HepG2 (cell line): ENCODE data around the gene LITAFD. TPM values are rescaled to one million over a fixed set of nuclear protein-coding genes. Genes with fewer than 3 reads are reported as not detected.

Experiments
- ATAD3A ChIP-seq: sonication (generic); formaldehyde crosslinking; IDR thresholded peaks from 2 replicates; pipeline ENCODE4 v1.4.0; 2020; ENCODE audit warnings: missing genetic modification reagents
- ATF1 ChIP-seq: IDR thresholded peaks from 2 replicates; pipeline ENCODE4 v1.6.1; 2016; ENCODE audit warnings: mild to moderate bottlenecking, control low read depth
- FOXJ3 ChIP-seq: sonication (generic); formaldehyde crosslinking; IDR thresholded peaks from 2 replicates; pipeline ENCODE4 v1.4.0; 2020; ENCODE audit warnings: missing genetic modification reagents, mild to moderate bottlenecking, borderline replicate concordance
- HNRNPLL ChIP-seq: fragments of 200-400 bp; formaldehyde crosslinking; IDR thresholded peaks from 2 replicates; pipeline ENCODE4 v1.6.1; 2017; ENCODE audit warnings: mild to moderate bottlenecking, low read depth, low read length; ENCODE audit not compliant: poor library complexity, severe bottlenecking
- ISL2 ChIP-seq: sonication (generic); formaldehyde crosslinking; IDR thresholded peaks from 2 replicates; pipeline ENCODE4 v1.5.0; 2020; ENCODE audit warnings: missing genetic modification reagents
- MEF2D ChIP-seq: sonication (generic); formaldehyde crosslinking; IDR thresholded peaks from 2 replicates; pipeline ENCODE4 v1.5.1; 2020; ENCODE audit warnings: mild to moderate bottlenecking, missing genetic modification reagents
- MYNN ChIP-seq: sonication (generic); formaldehyde crosslinking; IDR thresholded peaks from 2 replicates; pipeline ENCODE4 v1.4.0; 2020; ENCODE audit warnings: mild to moderate bottlenecking, low read depth, missing genetic modification reagents
- NONO ChIP-seq, 2 experiments: fragments of 450-650 bp in 1 of 2; sonication (generic) in 1 of 2; formaldehyde crosslinking in 1 of 2; IDR thresholded peaks in 1 of 2; conservative IDR thresholded peaks in 1 of 2; 2 replicates each; pipeline versions ENCODE4 v1.6.1 to v1.8.0; 2017 to 2022; ENCODE audit warnings: mild to moderate bottlenecking in 1 of 2, missing genetic modification reagents in 1 of 2, moderate library complexity in 1 of 2
- PPARG ChIP-seq: conservative IDR thresholded peaks from 2 replicates; pipeline ENCODE4 v1.6.1; 2016; ENCODE audit warnings: missing biosample characterization, missing genetic modification reagents
- PRPF4 ChIP-seq: fragments of 200-400 bp; formaldehyde crosslinking; IDR thresholded peaks from 2 replicates; pipeline ENCODE4 v1.6.1; 2016; ENCODE audit warnings: low read length, low read depth; ENCODE audit not compliant: poor library complexity, severe bottlenecking
- RBAK ChIP-seq: sonication (generic); formaldehyde crosslinking; IDR thresholded peaks from 2 replicates; pipeline ENCODE4 v1.5.1; 2020; ENCODE audit warnings: mild to moderate bottlenecking, missing genetic modification reagents
- SRSF1 ChIP-seq: fragments of 200-400 bp; formaldehyde crosslinking; optimal IDR thresholded peaks from 2 replicates; pipeline ENCODE3; 2017; ENCODE audit warnings: mild to moderate bottlenecking, low read depth, low read length, moderate library complexity
- SRSF9 ChIP-seq: fragments of 200-400 bp; formaldehyde crosslinking; IDR thresholded peaks from 2 replicates; pipeline ENCODE4 v1.6.1; 2018; ENCODE audit warnings: borderline replicate concordance, mild to moderate bottlenecking, low read depth, low read length; ENCODE audit not compliant: insufficient read depth, poor library complexity, severe bottlenecking
- ZFAT ChIP-seq: sonication (generic); formaldehyde crosslinking; conservative IDR thresholded peaks from 2 replicates; pipeline ENCODE4 v1.8.1; 2023; ENCODE audit warnings: missing genetic modification reagents, inconsistent platforms
- ZNF101 ChIP-seq: sonication (generic); formaldehyde crosslinking; IDR thresholded peaks from 2 replicates; pipeline ENCODE4 v1.4.0; 2020; ENCODE audit warnings: mild to moderate bottlenecking, low read depth, missing genetic modification reagents, borderline replicate concordance
- ZNF12 ChIP-seq: sonication (generic); formaldehyde crosslinking; IDR thresholded peaks from 2 replicates; pipeline ENCODE4 v1.5.0; 2020; ENCODE audit warnings: missing genetic modification reagents
- ZNF83 ChIP-seq: sonication (generic); formaldehyde crosslinking; IDR thresholded peaks from 2 replicates; pipeline ENCODE4 v1.4.0; 2020; ENCODE audit warnings: missing genetic modification reagents, mild to moderate bottlenecking, borderline replicate concordance
- polyA plus RNA-seq, 8 experiments: library from polyadenylated mRNA; depleted of rRNA in 3 of 8; stranded (reverse) in 7 of 8; unstranded in 1 of 8; fragments of >200 nt; fragmentation: Illumina TruSeq in 4 of 8; extraction: Trizol in 4 of 8; gene quantifications; 2 replicates each; pipeline versions ENCODE4 v1.2.1 to v1.2.3, GENCODE V29; 2011 to 2016; ENCODE audit warnings: low read depth in 4 of 8, missing spikeins in 1 of 8, mixed read lengths in 1 of 8; ENCODE audit not compliant: insufficient read depth in 1 of 8
- total RNA-seq, 5 experiments: library from RNA; depleted of rRNA; stranded (reverse); fragments of >200 nt; fragmentation: Illumina TruSeq; extraction: Trizol; gene quantifications; 2 replicates each; pipeline ENCODE4 v1.2.3, GENCODE V29; 2016; ENCODE audit warnings: low read depth in 1 of 5
- TF ChIP-seq, protein P1 (sequence below): sonication (generic); formaldehyde crosslinking; IDR thresholded peaks from 2 replicates; pipeline ENCODE4 v1.4.0; 2020; ENCODE audit warnings: missing genetic modification reagents
- TF ChIP-seq, protein P2 (sequence below): sonication (generic); formaldehyde crosslinking; IDR thresholded peaks from 2 replicates; pipeline ENCODE4 v1.8.0; 2022; ENCODE audit warnings: missing genetic modification reagents, mild to moderate bottlenecking, inconsistent platforms, borderline replicate concordance
- TF ChIP-seq, protein P3 (sequence below): sonication (generic); formaldehyde crosslinking; IDR thresholded peaks from 2 replicates; pipeline ENCODE4 v1.8.0; 2022; ENCODE audit warnings: mild to moderate bottlenecking, missing genetic modification reagents, moderate library complexity
- TF ChIP-seq, protein P4 (sequence below): sonication (generic); formaldehyde crosslinking; IDR thresholded peaks from 2 replicates; pipeline ENCODE4 v1.4.0; 2020; ENCODE audit warnings: missing genetic modification reagents; ENCODE audit errors: not compliant biosample characterization
- TF ChIP-seq, protein P5 (sequence below): IDR thresholded peaks from 2 replicates; pipeline ENCODE4 v1.6.1; 2016

The LITAFD gene
- total and polyA plus RNA-seq, 2 of the 13 experiments (the other 11 are each of a cell fraction or from before 2014, with no cell fraction given), result not detected

DNA sequence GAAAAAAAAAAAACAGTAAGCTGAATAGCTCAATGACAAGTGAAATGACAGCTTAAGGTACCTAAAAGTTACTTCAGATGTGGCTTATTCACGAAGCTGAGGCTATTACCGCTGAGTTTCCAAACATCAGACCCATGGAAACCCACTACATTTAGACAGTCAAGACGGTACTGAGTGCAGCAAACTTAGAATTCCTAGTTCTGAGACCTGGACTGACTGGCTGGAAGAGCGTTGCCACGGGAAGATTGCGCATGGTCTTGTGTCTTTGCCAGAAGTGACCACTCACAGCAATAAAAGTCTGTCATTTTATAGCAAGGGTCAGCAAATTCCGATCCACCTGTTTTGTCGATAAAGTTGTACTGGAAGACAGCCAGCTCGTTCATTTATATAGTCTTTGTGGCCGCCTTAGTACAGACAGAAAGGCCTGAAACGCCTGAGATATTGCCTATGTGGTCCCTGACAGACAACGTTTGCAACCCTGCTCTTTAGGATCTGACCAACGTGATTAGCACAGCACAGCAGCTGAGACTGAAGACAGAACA is 19.2 kb downstream of the LITAFD start (continued):
- TF ChIP-seq, protein P1, sequence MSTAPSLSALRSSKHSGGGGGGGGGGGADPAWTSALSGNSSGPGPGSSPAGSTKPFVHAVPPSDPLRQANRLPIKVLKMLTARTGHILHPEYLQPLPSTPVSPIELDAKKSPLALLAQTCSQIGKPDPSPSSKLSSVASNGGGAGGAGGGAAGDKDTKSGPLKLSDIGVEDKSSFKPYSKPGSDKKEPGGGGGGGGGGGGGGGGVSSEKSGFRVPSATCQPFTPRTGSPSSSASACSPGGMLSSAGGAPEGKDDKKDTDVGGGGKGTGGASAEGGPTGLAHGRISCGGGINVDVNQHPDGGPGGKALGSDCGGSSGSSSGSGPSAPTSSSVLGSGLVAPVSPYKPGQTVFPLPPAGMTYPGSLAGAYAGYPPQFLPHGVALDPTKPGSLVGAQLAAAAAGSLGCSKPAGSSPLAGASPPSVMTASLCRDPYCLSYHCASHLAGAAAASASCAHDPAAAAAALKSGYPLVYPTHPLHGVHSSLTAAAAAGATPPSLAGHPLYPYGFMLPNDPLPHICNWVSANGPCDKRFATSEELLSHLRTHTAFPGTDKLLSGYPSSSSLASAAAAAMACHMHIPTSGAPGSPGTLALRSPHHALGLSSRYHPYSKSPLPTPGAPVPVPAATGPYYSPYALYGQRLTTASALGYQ (CRISPR knock-in tag), result no peak
- no peak for TF ChIP-seq ATAD3A (CRISPR knock-in tag)
- TF ChIP-seq MYNN (CRISPR knock-in tag), result no peak
- TF ChIP-seq FOXJ3 (CRISPR knock-in tag), result no peak
- no peak for TF ChIP-seq MEF2D (CRISPR knock-in tag)
- TF ChIP-seq ZNF101, result no peak
- TF ChIP-seq, protein P2, sequence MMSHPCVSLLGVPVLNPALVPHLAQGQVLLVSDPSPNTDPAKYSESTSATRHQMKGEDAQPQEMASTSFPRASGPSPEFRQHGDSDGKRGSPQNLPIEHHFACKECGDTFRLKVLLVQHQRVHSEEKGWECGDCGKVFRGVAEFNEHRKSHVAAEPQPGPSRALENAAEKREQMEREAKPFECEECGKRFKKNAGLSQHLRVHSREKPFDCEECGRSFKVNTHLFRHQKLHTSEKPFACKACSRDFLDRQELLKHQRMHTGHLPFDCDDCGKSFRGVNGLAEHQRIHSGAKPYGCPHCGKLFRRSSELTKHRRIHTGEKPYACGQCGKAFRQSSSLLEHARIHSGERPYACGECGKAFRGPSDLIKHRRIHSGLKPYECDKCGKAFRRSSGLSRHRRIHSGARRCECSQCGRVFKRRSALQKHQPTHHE (CRISPR knock-in tag), result no peak
- peak; percentile 34 for TF ChIP-seq PRPF4
- TF ChIP-seq, protein P3, sequence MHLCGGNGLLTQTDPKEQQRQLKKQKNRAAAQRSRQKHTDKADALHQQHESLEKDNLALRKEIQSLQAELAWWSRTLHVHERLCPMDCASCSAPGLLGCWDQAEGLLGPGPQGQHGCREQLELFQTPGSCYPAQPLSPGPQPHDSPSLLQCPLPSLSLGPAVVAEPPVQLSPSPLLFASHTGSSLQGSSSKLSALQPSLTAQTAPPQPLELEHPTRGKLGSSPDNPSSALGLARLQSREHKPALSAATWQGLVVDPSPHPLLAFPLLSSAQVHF, result no peak
- no peak for TF ChIP-seq ATF1 (CRISPR knock-in tag)
- TF ChIP-seq SRSF1, result no peak
- no peak for TF ChIP-seq HNRNPLL
- no peak for TF ChIP-seq ZFAT (CRISPR knock-in tag)
- no peak for TF ChIP-seq RBAK (CRISPR knock-in tag)
- no peak for TF ChIP-seq PPARG (CRISPR knock-in tag)
- no peak for TF ChIP-seq NONO (IDR thresholded peaks at IDR 0.05)
- no peak for TF ChIP-seq NONO (CRISPR knock-in tag; conservative IDR thresholded peaks at IDR 0.05)
- TF ChIP-seq ZNF12 (CRISPR knock-in tag), result no peak
- no peak for TF ChIP-seq SRSF9
- TF ChIP-seq ISL2, result no peak
- TF ChIP-seq, protein P4, sequence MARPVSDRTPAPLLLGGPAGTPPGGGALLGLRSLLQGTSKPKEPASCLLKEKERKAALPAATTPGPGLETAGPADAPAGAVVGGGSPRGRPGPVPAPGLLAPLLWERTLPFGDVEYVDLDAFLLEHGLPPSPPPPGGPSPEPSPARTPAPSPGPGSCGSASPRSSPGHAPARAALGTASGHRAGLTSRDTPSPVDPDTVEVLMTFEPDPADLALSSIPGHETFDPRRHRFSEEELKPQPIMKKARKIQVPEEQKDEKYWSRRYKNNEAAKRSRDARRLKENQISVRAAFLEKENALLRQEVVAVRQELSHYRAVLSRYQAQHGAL (CRISPR knock-in tag), result no peak
- TF ChIP-seq, protein P5, sequence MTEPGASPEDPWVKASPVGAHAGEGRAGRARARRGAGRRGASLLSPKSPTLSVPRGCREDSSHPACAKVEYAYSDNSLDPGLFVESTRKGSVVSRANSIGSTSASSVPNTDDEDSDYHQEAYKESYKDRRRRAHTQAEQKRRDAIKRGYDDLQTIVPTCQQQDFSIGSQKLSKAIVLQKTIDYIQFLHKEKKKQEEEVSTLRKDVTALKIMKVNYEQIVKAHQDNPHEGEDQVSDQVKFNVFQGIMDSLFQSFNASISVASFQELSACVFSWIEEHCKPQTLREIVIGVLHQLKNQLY (CRISPR knock-in tag), result no peak
- no peak for TF ChIP-seq ZNF83
